A673 (cell line): ENCODE results near the gene LITAFD. TPM values are rescaled to one million over a fixed set of nuclear protein-coding genes. Genes with fewer than 3 reads are reported as not detected.

Experiments
- BruUV-seq: library from RNA; stranded (reverse); fragments of 400-500 nt; replicated peaks from 2 replicates; lab custom pipeline; 2021; lab: Mats Ljungman, UMichigan
- CTCF ChIA-PET: fragments of 300-600 bp; sonication (Branson Sonifier 250); formaldehyde crosslinking; loops from one replicate; lab custom pipeline; 2022; ENCODE audit warnings: antibody characterized with exemption; lab: Charles Lee
- POLR2A ChIA-PET: fragments of 300-600 bp; sonication (Branson Sonifier 250); formaldehyde crosslinking; loops from one replicate; lab custom pipeline; 2022; ENCODE audit warnings: antibody characterized with exemption; ENCODE audit not compliant: low non-redundant PET; lab: Charles Lee
- DNase-seq: peaks from one replicate; pipeline ENCODE4 v3.0.0-alpha.2; 2015; ENCODE audit warnings: low spot score
- H3K27ac ChIP-seq: fragments of 200-600 bp; sonication (generic); 2 replicates; pipeline ENCODE4 v1.5.1; 2016; ENCODE audit warnings: mixed run types, low read depth, mild to moderate bottlenecking, mixed read lengths, antibody characterized with exemption, low read length; ENCODE audit not compliant: poor library complexity, severe bottlenecking
- H3K27me3 ChIP-seq: fragments of 200-600 bp; sonication (generic); replicated peaks from 2 replicates; pipeline ENCODE4 v1.6.1; 2017; ENCODE audit warnings: mixed run types, low read depth, mild to moderate bottlenecking, mixed read lengths, antibody characterized with exemption, low read length; ENCODE audit not compliant: insufficient read depth, poor library complexity
- H3K36me3 ChIP-seq: fragments of 200-600 bp; sonication (generic); 2 replicates; pipeline ENCODE4 v1.6.1; 2016; ENCODE audit warnings: mixed run types, mild to moderate bottlenecking, mixed read lengths, antibody characterized with exemption, low read length; ENCODE audit not compliant: insufficient read depth, poor library complexity, severe bottlenecking
- H3K4me1 ChIP-seq: fragments of 200-600 bp; sonication (generic); 2 replicates; pipeline ENCODE4 v1.6.1; 2017; ENCODE audit warnings: mixed run types, mild to moderate bottlenecking, mixed read lengths, antibody characterized with exemption, low read length; ENCODE audit not compliant: insufficient read depth, poor library complexity, severe bottlenecking
- H3K4me3 ChIP-seq: fragments of 200-600 bp; sonication (generic); 2 replicates; pipeline ENCODE4 v1.5.1; 2016; ENCODE audit warnings: low read depth, mixed run types, mild to moderate bottlenecking, mixed read lengths, low read length; ENCODE audit not compliant: poor library complexity, severe bottlenecking
- H3K9me3 ChIP-seq: fragments of 200-600 bp; sonication (generic); 2 replicates; pipeline ENCODE4 v1.6.1; 2016; ENCODE audit warnings: mixed run types, low read depth, mild to moderate bottlenecking, mixed read lengths, antibody characterized with exemption, low read length; ENCODE audit not compliant: poor library complexity, severe bottlenecking
- EZH2 ChIP-seq: fragments of 200-600 bp; sonication (generic); IDR thresholded peaks from 2 replicates; pipeline ENCODE4 v1.6.1; 2017; ENCODE audit warnings: borderline replicate concordance, low read depth, mild to moderate bottlenecking, mixed read lengths, antibody characterized with exemption, low read length; ENCODE audit not compliant: poor library complexity, severe bottlenecking
- intact Hi-C: fragments of 100-400 bp; cut with micrococcal nuclease; formaldehyde crosslinking; loops from one replicate; pipeline ENCODE4 v1.10.0; 2022; ENCODE audit not compliant: unreplicated experiment
- total RNA-seq: library from RNA; stranded (reverse); gene quantifications from 2 replicates; pipeline ENCODE4 v1.2.3, GENCODE V29; 2021
- TF ChIP-seq, protein P1 (sequence below): fragments of 300-800, 200-600 bp; sonication (generic); conservative IDR thresholded peaks from 2 replicates; pipeline ENCODE4 v1.5.1; 2017; ENCODE audit warnings: low read depth, mild to moderate bottlenecking, antibody characterized with exemption, low read length, moderate library complexity, mixed read lengths

Gene LITAFD
- total RNA-seq, 1 experiment from 2014 or later = not detected

DNA sequence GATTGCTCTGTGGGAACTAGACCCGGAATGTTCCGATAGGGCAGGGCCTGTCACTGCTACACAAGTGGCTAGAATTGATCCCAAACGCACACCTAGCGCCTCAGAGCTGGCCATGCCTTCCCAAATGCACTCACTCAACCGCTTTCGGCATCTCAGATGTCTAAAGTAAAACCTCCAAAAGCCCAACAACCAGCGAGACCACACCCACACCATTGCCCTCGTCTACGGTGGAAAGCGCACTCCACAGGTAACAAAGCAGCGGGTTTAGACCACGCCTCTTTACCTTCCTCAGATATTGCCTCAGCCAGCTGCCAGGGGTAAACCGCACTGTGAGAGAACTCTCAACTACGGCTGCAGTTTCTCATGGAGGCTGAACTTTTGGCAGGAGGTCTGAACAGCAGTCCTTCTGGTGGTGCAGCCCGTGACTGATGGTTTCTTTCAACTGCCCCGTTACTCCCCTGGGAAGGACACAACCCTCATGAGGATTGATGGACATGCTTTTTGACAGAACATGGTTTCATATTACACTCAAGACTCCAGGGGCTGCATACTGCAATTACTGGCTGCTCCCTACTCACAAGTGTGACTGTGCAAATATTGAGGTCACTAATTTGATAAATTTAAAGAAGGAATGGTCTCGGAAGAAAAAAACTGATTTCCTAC lies 47.1 kb downstream of the LITAFD start:
- ChIA-PET CTCF (interaction anchor here (1.5 kb wide), 1 partner anchor 79 kb away, joined by 4 read pairs; no protein-coding TSS in a partner anchor), POLR2A (no interaction called here)
- Histone ChIP-seq H3K4me1 (peaks cover 29% of the 10 kb centered on the region), H3K27me3 (no peaks in the 10 kb centered on the region), H3K36me3 (peaks cover 16% of the 10 kb centered on the region), H3K27ac (no peak overlapping the region), H3K4me3 (no peak overlapping the region), H3K9me3 (no peaks in the 10 kb centered on the region)
- no TSS peak for BruUV-seq
- intact Hi-C loops = no loop called here
- DNase-seq = peak; percentile 74
- TF ChIP-seq, protein P1, sequence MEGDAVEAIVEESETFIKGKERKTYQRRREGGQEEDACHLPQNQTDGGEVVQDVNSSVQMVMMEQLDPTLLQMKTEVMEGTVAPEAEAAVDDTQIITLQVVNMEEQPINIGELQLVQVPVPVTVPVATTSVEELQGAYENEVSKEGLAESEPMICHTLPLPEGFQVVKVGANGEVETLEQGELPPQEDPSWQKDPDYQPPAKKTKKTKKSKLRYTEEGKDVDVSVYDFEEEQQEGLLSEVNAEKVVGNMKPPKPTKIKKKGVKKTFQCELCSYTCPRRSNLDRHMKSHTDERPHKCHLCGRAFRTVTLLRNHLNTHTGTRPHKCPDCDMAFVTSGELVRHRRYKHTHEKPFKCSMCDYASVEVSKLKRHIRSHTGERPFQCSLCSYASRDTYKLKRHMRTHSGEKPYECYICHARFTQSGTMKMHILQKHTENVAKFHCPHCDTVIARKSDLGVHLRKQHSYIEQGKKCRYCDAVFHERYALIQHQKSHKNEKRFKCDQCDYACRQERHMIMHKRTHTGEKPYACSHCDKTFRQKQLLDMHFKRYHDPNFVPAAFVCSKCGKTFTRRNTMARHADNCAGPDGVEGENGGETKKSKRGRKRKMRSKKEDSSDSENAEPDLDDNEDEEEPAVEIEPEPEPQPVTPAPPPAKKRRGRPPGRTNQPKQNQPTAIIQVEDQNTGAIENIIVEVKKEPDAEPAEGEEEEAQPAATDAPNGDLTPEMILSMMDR = no peak
- no peak for TF ChIP-seq EZH2

DNA sequence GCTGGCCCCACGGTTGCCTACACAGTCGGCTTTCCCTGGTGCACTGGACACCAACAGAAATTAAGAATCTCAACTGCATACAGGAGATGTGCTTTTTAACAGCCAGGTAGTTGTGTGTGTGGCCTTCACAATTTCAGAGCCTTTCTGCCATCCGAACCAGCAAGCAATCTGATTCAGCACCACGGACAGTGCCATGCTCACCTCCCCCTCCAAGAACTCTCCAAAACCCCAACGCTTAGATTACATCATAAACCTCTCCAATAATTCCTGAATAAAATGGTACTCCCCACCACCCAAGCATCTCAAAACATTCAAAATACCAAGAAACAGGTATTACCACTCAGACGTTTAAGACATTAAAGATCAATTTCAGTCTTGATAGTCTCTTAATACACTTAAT lies 49.7 kb downstream of the LITAFD start:
- H3K27me3 ChIP-seq = no peaks in the 10 kb centered on the region
- ChIA-PET CTCF (no interaction called here), POLR2A (no interaction called here)
- DNase-seq = peak; percentile 51
- H3K36me3 ChIP-seq = peaks cover 16% of the 10 kb centered on the region
- no peak overlapping the region for H3K27ac ChIP-seq
- intact Hi-C loops = no loop called here
- BruUV-seq = no TSS peak
- H3K9me3 ChIP-seq = no peaks in the 10 kb centered on the region
- TF ChIP-seq, protein P1 = no peak
- TF ChIP-seq EZH2 = no peak
- H3K4me3 ChIP-seq = no peak overlapping the region
- peaks cover 52% of the 10 kb centered on the region for H3K4me1 ChIP-seq

GRCh38 chr16:8934601-8935000 lies 52.5 kb downstream of the LITAFD start:
- ChIA-PET POLR2A (no interaction called here), CTCF (interaction anchor here (0.6 kb wide), 1 partner anchor 99 kb away, joined by 5 read pairs; no protein-coding TSS in a partner anchor)
- Histone ChIP-seq H3K27me3 (no peaks in the 10 kb centered on the region), H3K9me3 (no peaks in the 10 kb centered on the region), H3K36me3 (peaks cover 6% of the 10 kb centered on the region), H3K27ac (peak overlapping the region; percentile 4), H3K4me1 (peaks cover 34% of the 10 kb centered on the region), H3K4me3 (no peak overlapping the region)
- no peak for TF ChIP-seq EZH2
- TF ChIP-seq, protein P1 = no peak
- no TSS peak for BruUV-seq
- intact Hi-C loops = no loop called here
- DNase-seq = no peak

Other genes starting within 250 kb of the LITAFD start
- gene ABAT, start 207.7 kb upstream of the LITAFD start, total RNA-seq = 6.9 and 8.6 TPM in 2 replicates
- 13.3 and 13.5 TPM in 2 replicates for gene TMEM186, start 84.7 kb upstream of the LITAFD start, total RNA-seq
- gene PMM2, start 84.5 kb upstream of the LITAFD start, total RNA-seq = 44.3 and 54.8 TPM in 2 replicates
- 316 and 329 TPM in 2 replicates for gene CARHSP1, start 13.3 kb upstream of the LITAFD start, total RNA-seq
- gene USP7, start 81.6 kb downstream of the LITAFD start, total RNA-seq = 228 and 233 TPM in 2 replicates
- gene HAPSTR1, start 209.3 kb downstream of the LITAFD start, total RNA-seq = 83.8 and 90.4 TPM in 2 replicates